GM12878 (cell line): ENCODE data around the gene RAD54L2. TPM values are rescaled to one million over a fixed set of nuclear protein-coding genes. Genes with fewer than 3 reads are reported as not detected.

Source experiments
- ATAC-seq: fragments of 200-7000 bp; cut with Tn5 transposase; 3 replicates; pipeline ENCODE4 v1.9.1; 2020; ENCODE audit warnings: mild to moderate bottlenecking, moderate library complexity
- BruUV-seq: library from RNA; stranded (reverse); fragments of 400-500 nt; replicated peaks from 2 replicates; lab custom pipeline; 2021; lab: Mats Ljungman, UMichigan
- CTCF ChIA-PET: fragments of 300-600 bp; sonication (Branson Sonifier 250); formaldehyde crosslinking; extraction: SDS; loops from one replicate; lab custom pipeline; 2021; ENCODE audit warnings: inconsistent platforms; lab: Yijun Ruan, JAX
- POLR2A ChIA-PET: fragments of 350-600 bp; formaldehyde crosslinking; extraction: SDS; loops from one replicate; lab custom pipeline; 2021; ENCODE audit warnings: inconsistent platforms; lab: Charles Lee
- RAD21 ChIA-PET: fragments of 300-600 bp; sonication (Branson Sonifier 250); formaldehyde crosslinking; loops from one replicate; lab custom pipeline; 2023; ENCODE audit warnings: antibody characterized with exemption; ENCODE audit not compliant: unreplicated experiment; lab: Charles Lee
- SMC1A ChIA-PET: fragments of 300-600 bp; sonication (Branson Sonifier 250); formaldehyde crosslinking; loops from one replicate; lab custom pipeline; 2023; ENCODE audit not compliant: unreplicated experiment, uncharacterized antibody; lab: Charles Lee
- DNase-seq: peaks from one replicate; pipeline ENCODE4 v3.0.0-alpha.2; 2011; ENCODE audit warnings: low read depth, low spot score
- FAIRE-seq: peaks from 3 replicates; lab custom pipeline; 2011; peaks lifted over from hg19 to GRCh38; lab: Jason Lieb, UNC
- H2AFZ ChIP-seq: 2 replicates; pipeline ENCODE4 v1.6.0; 2011; ENCODE audit warnings: low read depth, low read length, control low read depth; ENCODE audit not compliant: control insufficient read depth
- H3K27ac ChIP-seq: 2 replicates; pipeline ENCODE4 v1.5.1; 2011; ENCODE audit warnings: control low read depth; ENCODE audit not compliant: control insufficient read depth, insufficient read depth
- H3K27me3 ChIP-seq, 2 experiments: replicated peaks in 1 of 2; 2 replicates each; pipeline versions ENCODE4 v1.6.0 to v1.6.1; 2011; ENCODE audit warnings: low read length in 1 of 2; ENCODE audit not compliant: control insufficient read depth in 2 of 2, insufficient read depth in 2 of 2
- H3K36me3 ChIP-seq, 2 experiments: 2 replicates each; pipeline ENCODE4 v1.5.1; 2011; ENCODE audit warnings: low read length in 1 of 2; ENCODE audit not compliant: control insufficient read depth in 2 of 2, insufficient read depth in 2 of 2
- H3K4me1 ChIP-seq: 2 replicates; pipeline ENCODE4 v1.6.1; 2011; ENCODE audit warnings: mild to moderate bottlenecking, low read length, moderate library complexity, mixed read lengths; ENCODE audit not compliant: control insufficient read depth, insufficient read depth
- H3K4me2 ChIP-seq: 2 replicates; pipeline ENCODE4 v1.6.0; 2011; ENCODE audit warnings: control low read depth; ENCODE audit not compliant: control insufficient read depth, insufficient read depth
- H3K4me3 ChIP-seq: fragments of 200-600 bp; sonication (generic); 2 replicates; pipeline ENCODE4 v1.5.1; 2016
- H3K79me2 ChIP-seq: 2 replicates; pipeline ENCODE4 v1.6.0; 2011; ENCODE audit warnings: low read length; ENCODE audit not compliant: control insufficient read depth, insufficient read depth
- H3K9ac ChIP-seq: 2 replicates; pipeline ENCODE4 v1.8.0; 2011; ENCODE audit warnings: low read length, control low read depth, mixed read lengths; ENCODE audit not compliant: control insufficient read depth, insufficient read depth
- H3K9me3 ChIP-seq: replicated peaks from 3 replicates; pipeline ENCODE4 v1.5.1; 2011; ENCODE audit warnings: mild to moderate bottlenecking, low read length; ENCODE audit not compliant: control insufficient read depth, insufficient read depth
- H4K20me1 ChIP-seq: 2 replicates; pipeline ENCODE4 v1.6.0; 2011; ENCODE audit not compliant: control insufficient read depth, insufficient read depth
- ATF7 ChIP-seq: fragments of 450-650 bp; IDR thresholded peaks from 2 replicates; pipeline ENCODE4 v1.6.1; 2016; ENCODE audit warnings: low read depth, mild to moderate bottlenecking
- BMI1 ChIP-seq: fragments of 450-650 bp; IDR thresholded peaks from 2 replicates; pipeline ENCODE4 v1.6.1; 2016; ENCODE audit warnings: mild to moderate bottlenecking, moderate library complexity, borderline replicate concordance
- EED ChIP-seq: sonication (generic); IDR thresholded peaks from 2 replicates; pipeline ENCODE4 v1.6.1; 2016; ENCODE audit warnings: antibody characterized with exemption, low read depth
- EGR1 ChIP-seq, 2 experiments: IDR thresholded peaks; 1 replicate in 1 of 2; 2 replicates in 1 of 2; pipeline ENCODE4 v1.6.1; 2011 to 2012; ENCODE audit warnings: low read depth in 2 of 2, low read length in 2 of 2, borderline replicate concordance in 1 of 2, mild to moderate bottlenecking in 1 of 2, moderate library complexity in 1 of 2
- FOS ChIP-seq: IDR thresholded peaks from 3 replicates; pipeline ENCODE4 v1.6.1; 2011; ENCODE audit warnings: borderline replicate concordance; ENCODE audit not compliant: insufficient read length; ENCODE audit errors: extremely low read depth
- NBN ChIP-seq: fragments of 450-650 bp; IDR thresholded peaks from 2 replicates; pipeline ENCODE4 v1.6.1; 2016
- POLR2A ChIP-seq: IDR thresholded peaks from 2 replicates; pipeline ENCODE4 v1.6.1; 2011; ENCODE audit warnings: low read depth, mild to moderate bottlenecking, low read length
- POLR2AphosphoS2 ChIP-seq: IDR thresholded peaks from 2 replicates; pipeline ENCODE4 v1.6.1; 2011; ENCODE audit warnings: low read depth, mild to moderate bottlenecking, low read length, improper control_type of control experiment, moderate library complexity
- RB1 ChIP-seq: fragments of 450-650 bp; formaldehyde crosslinking; IDR thresholded peaks from 2 replicates; pipeline ENCODE4 v1.6.1; 2017; ENCODE audit warnings: mild to moderate bottlenecking, borderline replicate concordance
- RELA ChIP-seq: fragments of 450-650 bp; IDR thresholded peaks from 2 replicates; pipeline ENCODE4 v1.8.0; 2014; ENCODE audit warnings: borderline replicate concordance; ENCODE audit not compliant: partially characterized antibody
- SIN3A ChIP-seq: IDR thresholded peaks from 2 replicates; pipeline ENCODE4 v1.6.1; 2012; ENCODE audit warnings: low read depth, low read length, improper control_type of control experiment
- SMAD5 ChIP-seq: IDR thresholded peaks from 2 replicates; pipeline ENCODE4 v1.6.1; 2016; ENCODE audit warnings: antibody characterized with exemption, low read depth
- SRF ChIP-seq, 2 experiments: IDR thresholded peaks; 2 replicates each; pipeline ENCODE4 v1.6.1; 2011; ENCODE audit warnings: low read depth in 2 of 2, low read length in 2 of 2, mild to moderate bottlenecking in 1 of 2, moderate library complexity in 1 of 2
- STAT3 ChIP-seq: IDR thresholded peaks from 2 replicates; pipeline ENCODE4 v1.6.1; 2011; ENCODE audit warnings: low read depth, low read length, improper control_type of control experiment
- WGBS: methylation state at CpG from one replicate; pipeline ENCODE4 v1.1.6; 2016; ENCODE audit warnings: low lambda C conversion rate; ENCODE audit not compliant: insufficient replicate concordance, insufficient coverage; ENCODE audit errors: missing lambda C conversion rate; 5-methylcytosine and 5-hydroxymethylcytosine counted together
- in situ Hi-C: fragments of 300-500 bp; cut with MboI; formaldehyde crosslinking; loops from 9 replicates; pipeline ENCODE4 v1.14.3; 2018; ENCODE audit warnings: mixed read lengths
- intact Hi-C: fragments of 100-400 bp; cut with micrococcal nuclease; formaldehyde crosslinking; loops from one replicate; pipeline ENCODE4 v1.14.2; 2022; ENCODE audit not compliant: unreplicated experiment
- polyA plus RNA-seq, 11 experiments: library from polyadenylated mRNA; depleted of rRNA in 4 of 11; unstranded in 6 of 11; stranded (reverse) in 5 of 11; fragments of >200 nt; fragmentation: Nextera tagmentation in 4 of 11; fragmentation: Illumina TruSeq in 1 of 11; extraction: Ambion mirVana in 4 of 11; extraction: Trizol in 1 of 11; gene quantifications; 1 replicate in 1 of 11; 2 replicates in 10 of 11; pipeline versions ENCODE4 v1.2.1 to v1.2.3, GENCODE V29; 2011 to 2016; ENCODE audit warnings: inconsistent platforms in 2 of 11, missing spikeins in 2 of 11, low read depth in 1 of 11
- total RNA-seq, 4 experiments: library from RNA; depleted of rRNA in 3 of 4; stranded (reverse); fragments of >200 nt in 3 of 4; fragmentation: Illumina TruSeq in 1 of 4; extraction: Trizol in 1 of 4; gene quantifications; 2 replicates each; pipeline versions ENCODE4 v1.2.1 to v1.2.3, GENCODE V29; 2013 to 2021
- TF ChIP-seq, protein P1 (sequence below): fragments of 450-650 bp; IDR thresholded peaks from 2 replicates; pipeline ENCODE4 v1.6.1; 2017; ENCODE audit warnings: mild to moderate bottlenecking, moderate library complexity

The RAD54L2 gene
- total and polyA plus RNA-seq, 10 of the 15 experiments (the other 5 are each of a cell fraction or from before 2014, with no cell fraction given), result 2.2 to 23.8 (median 11.1) TPM

DNA sequence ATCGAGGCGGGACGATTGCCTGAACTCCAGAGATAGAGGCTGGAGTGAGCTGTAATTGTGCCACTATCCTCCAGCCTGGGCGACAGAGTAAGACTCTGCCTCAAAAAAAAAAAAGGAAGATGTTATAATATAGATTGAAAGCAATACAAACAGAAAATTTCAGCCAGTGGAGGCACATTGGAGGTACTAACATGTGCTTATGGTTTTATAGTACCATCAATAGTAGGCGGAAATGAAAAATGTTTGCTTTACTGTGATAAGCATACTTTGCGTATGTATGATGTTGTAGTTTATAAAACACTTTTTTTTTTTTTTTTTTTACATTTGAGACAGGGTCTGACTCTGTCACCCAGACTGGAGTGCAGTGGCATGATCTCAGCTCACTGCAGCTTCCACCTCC lies 8.8 kb downstream of the RAD54L2 start:
- no peak for ATAC-seq
- no peaks in the 10 kb centered on the region for H3K9me3 ChIP-seq
- no peak for DNase-seq
- no peaks in the 10 kb centered on the region for H4K20me1 ChIP-seq
- ChIA-PET SMC1A (interaction anchor here (1.6 kb wide), 1 partner anchor 17 kb away, joined by 3 read pairs; no protein-coding TSS in a partner anchor), RAD21 (no interaction called here), CTCF (interaction anchor here (0.6 kb wide), 1 partner anchor 135 kb away, joined by 4 read pairs; no protein-coding TSS in a partner anchor), POLR2A (interaction anchor here (0.6 kb wide), 1 partner anchor 725 kb away, joined by 3 read pairs; no protein-coding TSS in a partner anchor)
- no peak overlapping the region for H3K9ac ChIP-seq
- intact Hi-C loops, result no loop called here
- no peak overlapping the region for H2AFZ ChIP-seq
- no peak for TF ChIP-seq ATF7
- no peak for TF ChIP-seq SIN3A
- no peak for TF ChIP-seq RELA
- TF ChIP-seq, protein P1, sequence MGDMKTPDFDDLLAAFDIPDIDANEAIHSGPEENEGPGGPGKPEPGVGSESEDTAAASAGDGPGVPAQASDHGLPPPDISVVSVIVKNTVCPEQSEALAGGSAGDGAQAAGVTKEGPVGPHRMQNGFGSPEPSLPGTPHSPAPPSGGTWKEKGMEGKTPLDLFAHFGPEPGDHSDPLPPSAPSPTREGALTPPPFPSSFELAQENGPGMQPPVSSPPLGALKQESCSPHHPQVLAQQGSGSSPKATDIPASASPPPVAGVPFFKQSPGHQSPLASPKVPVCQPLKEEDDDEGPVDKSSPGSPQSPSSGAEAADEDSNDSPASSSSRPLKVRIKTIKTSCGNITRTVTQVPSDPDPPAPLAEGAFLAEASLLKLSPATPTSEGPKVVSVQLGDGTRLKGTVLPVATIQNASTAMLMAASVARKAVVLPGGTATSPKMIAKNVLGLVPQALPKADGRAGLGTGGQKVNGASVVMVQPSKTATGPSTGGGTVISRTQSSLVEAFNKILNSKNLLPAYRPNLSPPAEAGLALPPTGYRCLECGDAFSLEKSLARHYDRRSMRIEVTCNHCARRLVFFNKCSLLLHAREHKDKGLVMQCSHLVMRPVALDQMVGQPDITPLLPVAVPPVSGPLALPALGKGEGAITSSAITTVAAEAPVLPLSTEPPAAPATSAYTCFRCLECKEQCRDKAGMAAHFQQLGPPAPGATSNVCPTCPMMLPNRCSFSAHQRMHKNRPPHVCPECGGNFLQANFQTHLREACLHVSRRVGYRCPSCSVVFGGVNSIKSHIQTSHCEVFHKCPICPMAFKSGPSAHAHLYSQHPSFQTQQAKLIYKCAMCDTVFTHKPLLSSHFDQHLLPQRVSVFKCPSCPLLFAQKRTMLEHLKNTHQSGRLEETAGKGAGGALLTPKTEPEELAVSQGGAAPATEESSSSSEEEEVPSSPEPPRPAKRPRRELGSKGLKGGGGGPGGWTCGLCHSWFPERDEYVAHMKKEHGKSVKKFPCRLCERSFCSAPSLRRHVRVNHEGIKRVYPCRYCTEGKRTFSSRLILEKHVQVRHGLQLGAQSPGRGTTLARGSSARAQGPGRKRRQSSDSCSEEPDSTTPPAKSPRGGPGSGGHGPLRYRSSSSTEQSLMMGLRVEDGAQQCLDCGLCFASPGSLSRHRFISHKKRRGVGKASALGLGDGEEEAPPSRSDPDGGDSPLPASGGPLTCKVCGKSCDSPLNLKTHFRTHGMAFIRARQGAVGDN, result no peak
- no peak for TF ChIP-seq NBN
- TF ChIP-seq POLR2A, result no peak
- TF ChIP-seq SMAD5, result no peak
- TF ChIP-seq EGR1 (IDR thresholded peaks at IDR 0.05; ENCODE audit: borderline replicate concordance in 1 of 2, low read depth in 2 of 2, low read length in 2 of 2), result no peak
- TF ChIP-seq RB1, result no peak
- no peak for TF ChIP-seq BMI1
- TF ChIP-seq FOS, result no peak
- no peak for TF ChIP-seq STAT3
- no peak for TF ChIP-seq SRF (IDR thresholded peaks at IDR 0.05; ENCODE audit: low read depth in 2 of 2, low read length in 2 of 2)
- no peak for TF ChIP-seq POLR2AphosphoS2
- no peak for TF ChIP-seq EED
- WGBS, result 97% methylated on average over 6 of the region's 6 CpGs
- no peak overlapping the region for H3K4me3 ChIP-seq
- no peaks in the 10 kb centered on the region for H3K79me2 ChIP-seq
- peaks cover 1 to 17% of the 10 kb centered on the region in 2 experiments; a peak in 2 of 4 replicates for H3K36me3 ChIP-seq
- no peak overlapping the region for H3K27ac ChIP-seq
- BruUV-seq, result no TSS peak
- in situ Hi-C loops, result no loop called here
- FAIRE-seq, result no peak
- H3K4me1 ChIP-seq, result no peaks in the 10 kb centered on the region
- H3K27me3 ChIP-seq, result no peaks in the 10 kb centered on the region
- no peak overlapping the region for H3K4me2 ChIP-seq
